GM12874 (cell line): ENCODE results near the gene CLDN5.

ENCODE experiments used
- CTCF ChIP-seq: IDR thresholded peaks from 2 replicates; pipeline ENCODE4 v1.5.1; 2011; ENCODE audit warnings: low read depth, mild to moderate bottlenecking, control low read depth, low read length, moderate library complexity; ENCODE audit not compliant: insufficient read depth

The CLDN5 gene

GRCh38 chr22:19524170-19525115, at the start of gene CLDN5:
TSS of gene CLDN5 (minus strand) at chr22:19524410. CDS start at chr22:19524255, 155 bp downstream.
- no peak for TF ChIP-seq CTCF

- no peak for TF ChIP-seq CTCF
Observed at GRCh38 chr22:19571995-19572394, 47.8 kb upstream of the CLDN5 start.

DNA sequence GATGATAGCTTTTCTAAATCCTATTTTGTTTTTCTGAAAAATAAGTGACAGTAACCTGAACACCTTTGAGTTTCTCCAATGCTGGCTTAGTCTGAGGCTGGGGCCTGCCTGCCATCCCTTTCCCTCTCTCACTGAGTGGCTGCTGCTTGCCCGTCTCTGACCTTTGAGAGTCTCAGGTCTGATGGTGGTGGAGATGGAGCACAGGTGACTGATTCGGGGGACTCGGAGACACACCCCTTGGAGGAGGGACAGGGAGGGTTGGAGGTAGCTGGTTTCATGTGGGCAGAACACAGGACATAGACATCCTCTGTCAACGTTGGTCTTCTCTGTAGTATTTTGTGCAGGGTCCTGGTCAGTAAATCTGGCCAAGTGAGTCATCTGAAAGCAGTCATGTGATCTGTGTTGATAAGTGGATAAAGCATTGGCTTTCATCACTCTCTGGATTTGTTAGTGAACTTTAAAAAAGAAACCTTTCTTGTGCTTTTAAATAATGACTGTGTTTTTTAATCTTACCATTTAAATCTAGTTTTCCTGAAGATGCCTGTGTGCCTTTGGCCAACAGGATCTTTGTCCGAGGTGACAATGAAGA, 47.1 kb upstream of the CLDN5 start:
- no peak for TF ChIP-seq CTCF

DNA sequence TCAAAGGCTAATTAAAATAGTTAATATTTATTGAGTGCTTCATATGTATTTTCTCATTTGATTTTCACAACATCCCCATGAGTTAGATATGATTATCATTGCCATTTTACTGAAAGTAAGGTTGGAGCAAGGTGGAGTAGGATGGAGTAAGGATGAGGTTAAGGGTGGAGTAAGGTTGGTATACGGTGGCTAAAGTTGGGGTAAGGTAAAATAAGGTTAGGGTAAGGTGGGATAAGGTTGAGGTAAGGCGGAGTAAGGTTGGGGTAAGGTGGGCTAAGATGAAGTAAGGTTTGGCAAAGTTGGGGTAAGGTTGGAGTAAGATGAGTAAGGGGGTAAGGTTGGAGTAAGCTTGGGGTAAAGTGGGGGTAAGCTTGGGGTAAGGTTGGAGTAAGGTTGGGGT, 45.8 kb upstream of the CLDN5 start:
- TF ChIP-seq CTCF: no peak

- no peak for TF ChIP-seq CTCF
Observed at GRCh38 chr22:19569276-19569640, 45.0 kb upstream of the CLDN5 start.

- no peak for TF ChIP-seq CTCF
Observed at GRCh38 chr22:19568337-19569275, 44.4 kb upstream of the CLDN5 start.
